Right kidney (tissue), 1 donor: ENCODE data around the gene JPH3.
"Not testable (repeated sequence)": the region's sequence is repeated elsewhere in the genome, so short reads cannot be mapped to it uniquely, and the experiment has no call there.

Experiments used
- DNase-seq: peaks from one replicate; pipeline ENCODE4 v3.0.0-alpha.2; 2016

Gene JPH3

DNA sequence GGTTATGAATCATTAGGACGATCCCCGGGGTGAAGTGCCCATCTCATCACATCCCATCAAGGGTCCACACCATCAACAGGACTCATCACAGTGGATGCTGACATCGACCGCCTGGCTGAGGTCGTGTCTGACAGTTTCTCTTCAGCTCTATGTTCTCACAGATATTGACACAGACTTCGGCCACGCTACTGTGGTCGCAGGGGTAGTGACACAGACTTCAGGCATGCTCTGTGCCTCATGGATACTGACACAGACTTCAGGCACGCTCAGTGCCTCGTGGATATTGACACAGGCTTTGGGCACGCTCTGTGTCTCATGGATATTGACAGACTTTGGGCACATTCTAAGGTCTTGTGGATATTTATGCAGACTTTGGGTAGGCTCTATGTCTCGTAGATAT is 113.3 kb downstream of the JPH3 start:
- no peak for DNase-seq

DNA sequence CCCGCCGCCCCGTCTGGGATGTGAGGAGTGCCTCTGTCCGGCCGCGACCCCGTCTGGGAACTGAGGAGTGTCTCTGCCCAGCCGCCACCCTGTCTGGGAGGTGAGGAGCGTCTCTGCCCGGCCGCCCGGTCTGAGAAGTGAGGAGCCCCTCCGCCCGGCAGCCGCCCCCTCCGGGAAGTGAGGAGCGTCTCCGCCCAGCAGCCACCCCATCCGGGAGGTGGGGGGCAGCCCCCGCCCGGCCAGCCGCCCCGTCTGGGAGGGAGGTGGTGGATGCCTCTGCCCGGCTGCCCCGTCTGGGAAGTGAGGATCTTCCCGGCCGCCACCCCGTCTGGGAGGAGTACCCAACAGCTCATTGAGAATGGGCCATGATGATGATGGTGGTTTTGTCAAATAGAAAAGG is 116.5 kb downstream of the JPH3 start:
- DNase-seq, result not testable (repeated sequence)

DNA sequence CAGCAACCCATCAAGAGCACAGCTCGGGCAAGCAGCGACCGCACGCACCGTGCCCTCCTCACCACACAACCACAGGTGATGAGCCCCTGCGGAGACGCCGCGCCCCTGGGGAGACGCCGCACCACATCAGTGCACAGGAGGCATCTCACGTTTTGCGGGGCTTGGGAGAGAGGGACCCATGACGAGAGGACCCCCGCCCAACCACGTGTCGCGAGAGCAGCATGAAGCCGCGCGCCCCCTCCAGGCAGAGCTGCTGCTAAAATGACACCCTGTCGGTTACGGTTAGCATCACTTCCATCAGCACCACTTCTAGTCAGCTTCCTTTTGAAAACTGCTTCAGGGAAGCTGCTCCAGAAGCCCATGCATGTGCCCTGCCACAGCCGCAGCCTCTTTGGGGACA is 118.1 kb downstream of the JPH3 start:
- no peak for DNase-seq

DNA sequence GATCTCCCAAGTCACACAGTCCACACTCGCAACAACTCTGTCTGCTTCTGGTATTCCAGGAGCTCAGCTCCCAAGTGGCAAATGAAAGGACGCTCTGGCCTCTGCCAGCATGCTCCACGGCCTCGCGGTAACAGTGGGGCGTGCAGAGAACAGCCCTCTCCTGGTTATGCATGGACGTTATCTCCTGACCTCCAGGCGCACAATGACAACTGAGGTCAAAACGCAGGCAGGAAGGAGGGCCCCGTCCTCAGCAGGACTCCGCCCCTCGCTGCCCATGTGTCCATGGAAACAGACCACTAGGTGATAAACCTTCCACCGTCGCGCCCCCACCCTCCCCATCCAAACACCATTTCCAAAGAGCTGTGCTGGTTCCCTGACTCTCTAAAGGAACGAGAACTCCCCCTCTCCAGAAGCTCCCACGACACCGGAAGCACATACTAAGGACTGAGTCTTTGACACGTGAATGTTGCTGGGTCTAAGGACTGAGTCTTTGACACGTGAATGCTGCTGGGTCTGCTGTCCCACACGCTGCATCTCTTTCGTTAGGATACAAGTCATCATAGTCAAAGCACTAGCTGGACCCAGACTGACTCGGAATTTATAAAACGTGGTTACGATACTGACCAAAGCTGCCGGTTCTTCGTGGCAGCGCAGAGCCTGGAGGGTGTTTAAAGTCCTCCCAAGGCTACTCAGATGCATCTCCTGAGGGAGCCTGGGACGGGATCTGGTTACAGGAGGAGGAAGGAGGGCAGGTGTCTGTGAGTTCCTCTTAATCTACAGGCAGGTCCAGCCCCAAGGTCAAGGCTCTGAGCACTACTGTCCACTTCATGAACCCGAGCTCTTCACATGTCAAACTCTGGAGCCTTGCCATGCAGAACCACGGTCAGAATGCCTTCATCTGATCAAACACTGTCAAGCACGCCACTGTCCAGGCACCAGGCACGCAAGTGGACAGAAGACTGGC is 119.6 kb downstream of the JPH3 start:
- DNase-seq, result no peak

DNA sequence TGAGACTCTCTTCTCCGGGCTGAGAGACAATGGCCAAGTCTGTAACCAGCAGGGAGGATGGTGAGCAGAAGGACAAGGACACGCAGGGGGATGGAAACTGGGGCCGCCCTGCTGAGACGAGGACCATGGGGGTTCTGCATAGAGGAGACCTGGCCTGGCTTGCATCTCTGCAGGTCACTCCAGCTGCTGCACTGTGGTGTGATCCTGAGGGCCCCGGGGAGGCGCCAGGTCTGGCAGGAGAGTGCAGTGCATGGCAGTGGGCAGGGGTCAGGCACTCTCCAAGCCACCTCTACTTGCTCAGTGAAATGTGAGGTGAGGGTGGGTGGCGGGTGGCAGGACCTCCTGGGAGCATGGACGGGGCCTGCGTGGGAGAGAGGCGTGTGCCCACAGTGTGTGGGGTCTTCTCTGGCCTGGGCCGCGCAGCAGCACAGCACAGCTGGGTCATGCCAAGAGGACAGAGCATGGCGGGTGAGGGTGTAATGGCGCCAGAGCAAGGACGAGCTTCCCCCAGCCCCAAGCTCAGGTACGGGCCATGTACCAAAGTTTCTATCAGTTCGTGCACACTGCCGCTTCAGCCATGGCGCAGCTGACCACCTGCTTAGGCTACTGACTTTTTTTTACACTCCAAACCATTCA is 120.4 kb downstream of the JPH3 start:
- no peak for DNase-seq

DNA sequence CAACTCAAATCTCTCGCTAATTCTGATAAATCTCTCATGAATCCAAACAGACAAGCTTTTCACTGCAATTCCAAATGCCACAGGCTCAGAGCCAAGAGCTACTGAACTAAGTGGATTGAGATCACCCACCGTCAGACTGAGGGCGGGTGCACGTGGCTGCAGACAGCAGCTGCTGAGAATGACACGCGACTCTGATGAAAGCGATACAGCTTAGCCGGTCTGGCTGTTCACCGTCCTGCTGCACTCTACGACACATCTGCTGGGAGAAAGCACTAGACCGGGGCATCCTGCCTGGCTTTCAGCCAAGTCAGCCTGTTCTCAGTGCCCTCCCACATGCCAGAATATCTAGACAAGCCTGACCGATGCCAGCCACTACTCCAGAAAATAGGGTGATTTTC is 120.9 kb downstream of the JPH3 start:
- DNase-seq, result peak; percentile 50

DNA sequence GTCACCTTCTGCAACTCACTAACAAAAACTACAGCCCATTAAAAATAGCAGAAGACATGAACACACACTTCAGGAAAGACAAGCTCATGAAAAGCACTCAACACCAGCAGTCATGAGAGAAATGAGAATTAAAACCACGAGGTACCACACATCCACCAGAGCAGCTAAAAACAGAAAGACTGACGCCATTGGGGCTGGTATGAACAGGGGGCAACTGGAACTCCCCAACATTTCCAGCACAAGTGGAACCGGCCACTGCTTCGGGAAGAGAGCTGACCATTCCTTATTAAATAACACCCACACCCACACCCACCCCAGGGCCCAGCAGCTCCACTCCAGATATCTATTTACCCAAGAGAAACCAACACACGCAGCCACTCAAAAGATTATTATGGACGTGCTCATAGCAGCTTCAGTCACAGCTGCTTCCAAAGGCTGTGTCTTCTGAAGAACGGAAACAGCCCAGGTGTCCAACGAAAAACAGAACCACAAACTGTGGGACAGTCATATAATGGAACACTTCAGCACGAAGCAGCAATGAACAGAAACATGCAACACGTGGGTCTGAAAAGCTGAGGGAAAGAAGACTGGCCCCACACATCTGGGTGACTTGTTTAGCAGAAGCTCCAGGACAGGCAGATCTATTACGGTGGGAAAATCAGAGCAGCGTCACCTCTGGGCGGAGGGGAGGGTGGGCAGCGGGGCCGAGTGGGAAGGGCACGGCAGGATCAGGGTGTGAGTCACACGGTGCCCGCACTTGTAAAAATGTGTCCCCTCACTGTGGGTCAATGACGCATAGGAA is 122.4 kb downstream of the JPH3 start:
- DNase-seq, result no peak

DNA sequence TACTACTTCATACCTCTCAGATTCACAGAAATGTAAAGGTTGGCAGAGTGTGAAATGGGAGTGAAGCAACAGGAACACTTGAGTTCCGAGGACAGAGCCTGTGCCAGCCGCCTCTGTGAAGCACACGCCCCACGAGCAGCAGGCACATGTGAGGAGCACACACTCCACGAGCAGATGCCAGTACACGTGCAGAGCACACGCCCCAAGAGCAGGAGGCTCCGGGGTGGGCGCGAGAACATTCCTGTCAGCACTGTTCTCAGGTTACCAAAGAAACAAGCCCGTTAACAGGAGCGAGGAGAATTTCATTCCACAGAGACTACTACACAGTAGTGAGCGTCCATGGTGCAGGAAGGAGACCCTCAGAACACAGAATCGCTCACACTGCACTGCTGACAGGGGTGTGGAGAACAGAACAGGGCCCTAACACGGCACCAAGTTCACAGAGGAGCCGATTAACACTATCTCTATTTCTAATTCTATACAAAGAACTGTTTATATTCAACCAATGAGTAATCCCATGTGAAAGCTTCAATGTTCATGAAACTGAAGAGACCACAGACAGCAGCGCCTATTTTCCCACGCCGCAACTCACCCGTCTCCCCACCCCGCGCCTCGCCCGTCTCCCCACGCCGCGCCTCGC is 123.4 kb downstream of the JPH3 start:
- DNase-seq, result no peak

DNA sequence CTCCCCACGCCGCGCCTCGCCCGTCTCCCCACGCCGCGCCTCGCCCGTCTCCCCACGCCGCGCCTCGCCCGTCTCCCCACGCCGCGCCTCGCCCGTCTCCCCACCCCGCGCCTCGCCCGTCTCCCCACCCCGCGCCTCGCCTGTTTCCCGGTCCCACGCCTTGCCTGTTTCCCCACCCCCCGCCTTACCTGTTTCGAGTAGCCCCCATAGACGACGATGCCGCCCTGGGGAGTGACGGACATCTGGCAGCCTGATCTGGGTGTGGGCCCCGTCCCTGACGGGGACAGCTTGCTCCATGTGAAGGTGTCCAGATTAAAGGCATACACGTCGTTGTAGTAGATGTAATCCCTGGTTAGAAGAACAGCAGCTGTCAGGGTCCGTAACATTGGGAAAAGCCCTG is 124.3 kb downstream of the JPH3 start:
- not testable (repeated sequence) for DNase-seq

DNA sequence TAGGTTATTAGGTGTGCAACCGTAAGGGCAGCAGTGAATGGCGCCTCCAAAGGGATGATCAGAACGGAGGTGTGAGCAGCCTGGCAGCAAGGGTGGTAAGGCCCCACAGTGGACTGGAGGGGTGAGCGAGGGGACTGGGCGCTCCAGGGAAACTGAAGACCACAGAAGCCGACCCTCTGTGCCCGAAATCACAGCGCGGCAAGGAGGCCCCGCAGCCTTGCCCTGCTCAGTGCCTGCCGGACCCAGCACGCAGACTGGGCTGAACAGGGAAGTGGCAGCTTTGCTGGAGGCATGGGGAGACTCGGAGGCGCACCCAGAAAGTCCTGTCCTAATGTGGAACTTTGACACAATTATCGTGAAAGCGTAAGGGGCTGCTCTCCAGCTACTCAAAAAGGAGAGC is 125.0 kb downstream of the JPH3 start:
- DNase-seq, result no peak

DNA sequence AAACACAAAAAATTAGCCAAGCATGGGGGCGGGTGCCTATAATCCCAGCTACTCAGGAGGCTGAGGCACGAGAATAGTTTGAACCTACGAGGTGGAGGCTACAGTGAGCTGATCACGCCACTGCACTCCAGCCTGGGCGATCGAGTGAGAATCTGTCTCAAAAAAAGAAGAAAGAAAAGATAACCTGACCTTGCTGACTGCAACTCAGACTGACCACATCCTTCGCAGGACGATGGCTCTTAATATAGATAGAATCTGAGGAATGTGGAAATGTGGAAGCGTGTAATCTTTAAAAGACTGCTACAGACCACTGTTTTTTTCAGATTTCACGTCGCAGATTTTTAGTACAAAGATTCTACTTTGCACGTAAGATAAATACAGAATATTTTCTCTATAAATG is 125.7 kb downstream of the JPH3 start:
- no peak for DNase-seq

DNA sequence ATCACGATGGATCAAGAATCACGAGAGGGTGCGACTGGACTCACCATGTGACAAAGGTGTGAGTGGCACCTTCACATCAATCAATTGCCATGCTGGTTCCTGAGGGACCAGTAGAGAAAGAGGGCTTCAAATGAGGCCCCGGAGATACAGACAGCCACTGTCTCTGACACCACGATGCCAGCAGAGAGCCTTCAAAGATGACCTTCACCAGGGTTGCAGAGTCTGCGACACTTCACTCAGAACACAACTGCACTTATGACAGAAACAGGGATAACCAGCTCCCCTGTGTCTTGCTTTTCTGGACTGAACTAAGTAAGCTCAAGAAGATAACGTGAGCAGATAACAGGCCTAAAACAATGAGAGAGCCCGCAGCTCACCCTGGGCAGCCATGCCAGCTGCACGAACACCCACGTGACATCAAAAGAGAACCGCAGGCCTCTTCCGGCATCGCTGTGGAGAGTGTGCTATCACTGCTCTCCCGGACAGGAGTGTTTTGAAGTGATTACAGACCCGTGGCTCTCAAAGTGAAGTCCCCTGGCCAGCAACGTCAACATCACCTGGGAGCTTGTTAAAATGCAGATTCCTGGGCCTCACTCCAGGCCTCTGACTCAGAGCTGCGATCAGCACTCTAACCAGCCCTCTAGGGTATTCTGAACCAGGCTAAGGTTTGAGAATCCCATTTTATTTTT is 127.1 kb downstream of the JPH3 start:
- DNase-seq, result no peak

DNA sequence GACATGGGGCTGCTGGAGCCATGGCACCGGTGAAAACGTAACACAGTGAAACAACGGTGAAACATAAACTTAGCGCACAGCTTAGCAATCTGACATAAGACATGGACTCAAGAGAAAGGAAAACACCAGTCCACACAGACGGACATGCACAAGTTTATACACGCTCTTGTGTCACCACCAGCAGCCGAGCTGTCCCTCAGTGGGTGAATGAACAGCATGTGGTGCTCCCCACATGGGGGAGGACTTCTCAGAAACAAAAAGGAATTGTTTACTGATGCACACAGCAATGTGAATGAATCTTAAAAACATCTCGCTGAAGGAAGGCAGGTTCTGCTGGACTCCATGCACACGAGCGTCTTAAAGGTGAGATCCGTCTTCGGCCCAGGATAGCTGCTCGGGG is 129.3 kb downstream of the JPH3 start:
- no peak for DNase-seq

DNA sequence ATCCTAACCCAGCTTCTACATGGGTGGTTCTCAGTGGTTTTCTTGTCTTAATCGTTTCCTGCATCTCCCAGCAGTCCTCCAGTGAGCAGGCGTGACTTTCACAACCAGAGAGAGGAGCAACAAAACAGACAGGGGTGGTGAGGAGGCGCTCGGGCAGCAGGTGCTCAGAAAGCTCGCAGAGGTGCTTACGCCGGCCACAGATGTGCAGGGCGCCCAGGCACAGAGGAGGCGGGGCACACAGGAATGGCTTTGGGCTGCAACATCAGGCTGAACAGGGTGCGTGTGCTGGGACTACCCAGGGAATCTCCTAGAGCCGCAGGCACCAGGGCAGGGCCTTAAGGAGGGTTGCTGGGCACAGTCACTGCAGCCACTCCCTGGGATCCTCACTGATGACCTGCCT is 130.9 kb downstream of the JPH3 start:
- no peak for DNase-seq

DNA sequence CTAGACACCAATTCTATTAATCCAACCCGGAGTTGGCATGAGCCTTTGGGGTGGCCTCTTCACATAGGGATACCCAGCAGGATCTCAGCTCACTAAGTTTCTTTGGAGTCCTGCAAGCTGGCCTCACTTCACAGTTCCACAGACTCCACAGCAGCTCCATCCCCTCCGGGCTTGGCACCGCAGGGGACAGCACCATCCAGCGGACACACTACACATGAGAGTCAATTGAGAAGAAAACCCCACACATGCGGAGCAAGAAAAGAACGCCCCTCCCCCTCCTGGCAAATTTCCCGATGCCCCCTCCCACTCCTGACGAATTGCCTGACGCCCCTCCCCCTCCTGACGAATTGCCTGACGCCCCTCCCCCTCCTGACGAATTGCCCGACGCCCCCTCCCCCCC is 132.3 kb downstream of the JPH3 start:
- no peak for DNase-seq

DNA sequence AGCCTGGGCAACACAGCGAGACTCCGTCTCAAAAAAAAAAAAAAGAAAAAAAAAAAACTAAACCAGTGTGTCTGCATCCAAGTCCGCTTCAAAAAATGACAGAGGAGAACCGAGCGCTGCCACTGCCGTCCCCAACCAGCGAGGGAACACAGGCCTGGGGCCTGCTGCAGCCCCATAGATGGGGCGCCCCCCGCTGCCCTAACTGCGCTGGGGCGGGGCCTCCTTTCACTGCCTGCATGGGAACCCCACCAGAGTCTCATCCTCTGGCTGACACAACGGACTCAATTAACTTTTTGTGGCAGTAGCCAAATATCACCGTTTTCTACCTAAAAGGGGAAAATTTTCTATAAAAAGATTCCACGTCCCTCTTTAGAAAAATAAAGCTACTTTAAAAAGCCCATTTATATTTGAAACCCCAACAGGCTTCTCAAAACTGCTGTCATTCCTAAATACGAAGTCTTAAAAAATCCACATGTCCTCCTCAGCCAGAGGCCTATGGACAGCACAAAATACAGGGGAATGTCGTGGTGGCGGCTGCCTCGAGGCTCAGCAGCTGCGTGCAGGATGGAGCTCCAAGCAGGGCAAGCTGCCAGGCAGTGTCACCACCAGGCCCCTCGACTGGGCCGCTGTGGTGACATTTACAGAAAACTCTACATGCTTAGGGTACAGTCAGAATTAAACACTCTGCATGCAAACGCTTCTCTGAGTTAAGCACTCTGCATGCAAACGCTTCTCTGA is 133.1 kb downstream of the JPH3 start:
- no peak for DNase-seq

DNA sequence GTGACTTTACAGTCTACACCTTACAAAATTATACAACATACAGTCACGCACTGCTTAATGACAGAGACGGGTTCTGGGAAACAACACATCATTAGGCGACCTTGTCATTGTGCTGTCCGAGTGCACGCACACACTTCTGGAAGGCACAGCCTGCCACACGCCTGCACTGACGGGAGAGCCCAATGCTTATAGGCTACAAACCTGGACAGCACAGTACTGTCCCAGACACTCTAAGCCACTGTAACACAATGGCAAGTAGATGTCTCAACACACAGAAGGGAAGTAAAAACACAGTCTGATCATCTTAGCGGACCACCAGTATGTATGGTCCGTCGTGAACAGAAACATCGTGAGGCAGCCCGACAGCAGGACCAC is 133.7 kb downstream of the JPH3 start:
- DNase-seq, result no peak

DNA sequence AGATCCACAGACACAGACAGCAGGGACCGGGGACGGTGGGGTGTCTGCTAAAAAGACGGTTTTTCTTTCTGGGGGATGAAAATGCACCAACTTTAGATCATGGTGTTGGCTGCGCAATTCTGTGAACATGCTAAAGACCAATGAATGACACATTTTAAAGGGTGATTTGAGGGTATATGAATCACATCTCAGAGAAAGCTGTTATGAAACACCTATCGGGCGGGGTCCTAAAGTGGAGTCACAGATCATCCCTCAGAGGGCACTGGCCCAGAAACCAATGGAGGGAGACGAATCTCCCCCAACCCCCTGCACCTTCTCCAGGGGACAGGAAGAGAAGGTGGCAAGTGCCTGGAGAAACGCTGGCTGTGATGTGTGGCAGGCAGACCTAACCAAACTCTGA is 137.5 kb downstream of the JPH3 start:
- no peak for DNase-seq

DNA sequence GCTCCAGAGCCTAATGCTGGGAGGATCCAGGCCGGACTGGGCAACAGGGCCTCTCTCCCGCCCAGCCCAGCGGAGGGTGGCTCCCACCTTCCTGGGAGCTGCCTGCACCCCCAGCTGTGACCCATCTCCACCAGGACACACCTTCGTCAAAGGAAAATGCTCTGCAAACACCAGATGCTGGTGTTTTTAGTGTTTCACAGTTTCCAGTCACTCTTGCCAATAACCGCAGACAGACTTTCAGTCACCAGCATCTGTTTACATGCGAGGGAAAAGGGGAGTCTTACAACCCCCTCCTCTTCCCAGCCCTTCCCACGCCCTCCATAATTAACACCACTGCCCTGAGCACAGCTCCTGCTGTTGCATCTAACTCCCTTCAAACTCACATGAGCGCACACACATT is 138.1 kb downstream of the JPH3 start:
- DNase-seq, result peak; percentile 8

DNA sequence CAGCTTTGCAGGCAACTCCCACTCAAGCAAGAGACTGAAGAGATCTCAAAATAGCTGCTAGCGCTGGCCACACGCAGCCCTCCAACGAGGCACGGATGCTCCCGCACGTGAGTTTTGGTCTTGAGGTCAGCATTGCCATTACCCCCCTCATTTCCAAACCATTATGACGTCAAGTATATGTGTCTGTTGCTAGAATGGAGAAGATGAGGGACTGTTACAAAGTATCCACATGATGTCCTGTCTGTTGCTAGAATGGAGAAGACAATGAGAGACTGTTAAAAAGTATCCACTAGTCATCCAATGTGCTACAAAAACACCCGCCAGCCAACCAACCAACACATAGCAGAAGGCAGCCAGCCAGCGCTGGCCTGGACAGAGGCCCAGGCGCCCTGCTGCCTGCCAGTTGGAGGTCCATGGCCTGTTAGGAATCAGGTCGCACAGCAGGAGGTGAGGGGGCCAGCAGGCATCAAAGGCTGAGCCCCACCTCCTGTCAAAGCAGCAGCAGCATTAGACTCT is 138.7 kb downstream of the JPH3 start:
- DNase-seq, result no peak
